Upper lobe of left lung (tissue), 4 donors: ENCODE results near the gene GRID2IP.

Experiments
- CTCF ChIP-seq, 6 experiments: fragments of 450-650 bp in 4 of 6; fragments of 200-600 bp in 2 of 6; sonication (generic) in 2 of 6; IDR thresholded peaks; one replicate each; pipeline ENCODE4 v1.5.1; 2016 to 2019; ENCODE audit warnings: antibody characterized with exemption in 6 of 6
- EP300 ChIP-seq, 4 donors: sonication (generic); formaldehyde crosslinking; IDR thresholded peaks; one replicate each; pipeline ENCODE4 v1.5.1; 2017; ENCODE audit warnings: antibody characterized with exemption in 4 of 4, control low read depth in 2 of 4
- POLR2A ChIP-seq, 4 donors: fragments of 450-650 bp; IDR thresholded peaks; one replicate each; pipeline ENCODE4 v1.5.1; 2016 to 2017; ENCODE audit warnings: antibody characterized with exemption in 4 of 4, mild to moderate bottlenecking in 2 of 4
- POLR2AphosphoS5 ChIP-seq, 2 donors: sonication (generic); formaldehyde crosslinking; IDR thresholded peaks; one replicate each; pipeline ENCODE4 v1.5.1; 2017; ENCODE audit warnings: antibody characterized with exemption in 2 of 2

- TF ChIP-seq CTCF (IDR thresholded peaks at IDR 0.05) (no peak), POLR2A (IDR thresholded peaks at IDR 0.05) (no peak), EP300 (IDR thresholded peaks at IDR 0.05) (no peak), POLR2AphosphoS5 (IDR thresholded peaks at IDR 0.05) (no peak)
Observed at GRCh38 chr7:6497994-6498393, 53.3 kb downstream of the GRID2IP start.
